ENCODE measurements around the gene LCAT.
A peak's percentile ranks its signal among the peaks of the same experiment; 100 is the strongest.

The LCAT gene

GRCh38 chr16:67936124-67936879 lies 7.6 kb downstream of the LCAT start, which contains the start of gene PSMB10:
Gene PSMB10, minus strand, starts transcription at chr16:67936850. Its CDS starts 101 bp downstream, at chr16:67936749.
- peak within 1 kb of the TSS; percentile 88 for H3K4me3 ChIP-seq (ENCODE audit: control insufficient read depth, low read depth, low read length)
- DNase-seq (ENCODE audit: low read depth): peak; percentile 68
- no peak for TF ChIP-seq CTCF (conservative IDR thresholded peaks at IDR 0.05; ENCODE audit: control insufficient read depth, insufficient read depth, low read depth, low read length)

GRCh38 chr16:67935402-67936123 lies 8.4 kb downstream of the LCAT start:
- no peak for TF ChIP-seq CTCF (conservative IDR thresholded peaks at IDR 0.05; ENCODE audit: control insufficient read depth, insufficient read depth, low read depth, low read length)
- peak overlapping the region; percentile 88 for H3K4me3 ChIP-seq (ENCODE audit: control insufficient read depth, low read depth, low read length)
- peak; percentile 84 for DNase-seq (ENCODE audit: low read depth)

- no peak for TF ChIP-seq CTCF (conservative IDR thresholded peaks at IDR 0.05; ENCODE audit: control insufficient read depth, insufficient read depth, low read depth, low read length)
- peak overlapping the region; percentile 88 for H3K4me3 ChIP-seq (ENCODE audit: control insufficient read depth, low read depth, low read length)
- DNase-seq (ENCODE audit: low read depth): no peak
Observed at GRCh38 chr16:67935101-67935401, 8.9 kb downstream of the LCAT start.

- DNase-seq (ENCODE audit: low read depth): no peak
- TF ChIP-seq CTCF (conservative IDR thresholded peaks at IDR 0.05; ENCODE audit: control insufficient read depth, insufficient read depth, low read depth, low read length): no peak
Observed at GRCh38 chr16:67934306-67935100, 9.4 kb downstream of the LCAT start.

GRCh38 chr16:67933805-67934204 lies 10.1 kb downstream of the LCAT start:
- no peak for TF ChIP-seq CTCF (conservative IDR thresholded peaks at IDR 0.05; ENCODE audit: control insufficient read depth, insufficient read depth, low read depth, low read length)
- H3K4me3 ChIP-seq (ENCODE audit: control insufficient read depth, low read depth, low read length): no peak overlapping the region
- DNase-seq (ENCODE audit: low read depth): no peak

More at GRCh38 chr16:67934306-67935100, 9.4 kb downstream of the LCAT start:
- peak overlapping the region; percentile 88 for H3K4me3 ChIP-seq (ENCODE audit: control insufficient read depth, low read depth, low read length)

DNA sequence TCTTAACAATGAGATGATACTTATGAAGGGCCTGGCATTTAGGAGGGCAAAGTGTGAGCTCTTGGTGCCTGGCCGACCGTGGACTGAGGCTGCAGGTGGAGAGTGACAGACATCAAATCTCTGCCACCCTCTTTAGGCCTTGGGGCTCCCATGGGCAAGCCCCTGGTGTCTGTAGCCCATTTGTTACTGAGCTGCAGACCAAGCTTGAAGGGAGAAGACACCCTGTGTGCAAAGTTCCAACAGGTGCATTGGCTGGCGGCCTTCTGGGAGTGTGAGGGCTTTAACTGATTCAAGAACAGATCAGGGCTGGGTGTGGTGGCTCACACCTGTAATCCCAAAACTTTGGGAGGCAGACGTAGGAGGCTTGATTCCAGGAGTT lies 11.5 kb downstream of the LCAT start:
- no peak for DNase-seq (ENCODE audit: low read depth)
- no peak overlapping the region for H3K4me3 ChIP-seq (ENCODE audit: control insufficient read depth, low read depth, low read length)
- no peak for TF ChIP-seq CTCF (conservative IDR thresholded peaks at IDR 0.05; ENCODE audit: control insufficient read depth, insufficient read depth, low read depth, low read length)
